ENCODE data around the gene STK10.
A peak's percentile ranks its signal among the peaks of the same experiment; 100 is the strongest.
"Not testable (repeated sequence)": the region's sequence is repeated elsewhere in the genome, so short reads cannot be mapped to it uniquely, and the experiment has no call there.

The STK10 gene

GRCh38 chr5:172188033-172188892, at the start of gene STK10:
Gene STK10, minus strand, starts transcription at chr5:172188224. Its CDS starts 182 bp downstream, at chr5:172188042.
- DNase-seq = peak; percentile 97

DNA sequence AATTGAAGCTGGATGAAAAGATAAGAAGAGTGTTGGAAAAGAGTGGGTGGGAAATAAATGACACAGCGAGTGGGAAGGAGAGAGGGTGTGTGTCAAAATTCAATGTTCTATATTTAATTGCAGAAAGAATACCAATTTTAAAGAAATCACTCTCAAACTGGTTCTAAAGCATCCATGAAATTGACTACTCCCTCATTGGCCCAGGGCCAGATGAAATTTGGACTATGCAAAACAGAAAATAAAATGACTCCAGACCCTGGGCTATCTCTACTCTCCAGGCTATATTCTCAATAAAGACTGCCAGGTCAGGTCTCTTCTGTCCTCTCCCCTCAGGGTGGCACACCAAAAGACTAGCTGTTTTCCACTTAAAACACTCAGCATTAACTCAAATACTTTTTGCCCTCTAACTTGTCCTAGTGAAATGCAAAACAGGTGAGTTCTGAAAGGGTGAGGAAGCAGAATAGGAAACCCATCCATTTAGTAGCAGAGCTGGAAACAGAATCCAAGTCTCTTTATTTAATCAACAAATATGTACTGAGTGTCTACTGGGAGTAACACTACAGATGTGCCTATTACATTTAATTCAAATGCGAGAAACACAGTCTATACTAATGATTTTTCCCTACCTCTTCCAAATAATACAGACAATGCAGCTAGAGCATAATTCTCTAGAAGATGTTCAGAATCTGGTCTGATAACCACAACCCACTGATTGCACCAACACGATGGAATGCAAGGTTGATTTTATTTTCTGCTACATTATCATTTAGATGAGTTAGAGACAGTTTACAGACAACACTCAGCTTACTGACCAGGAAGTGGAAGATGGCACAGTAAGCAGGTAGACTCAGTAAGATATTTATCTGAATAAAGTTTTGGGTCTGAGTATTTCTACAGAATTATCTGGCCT, 48.1 kb upstream of the STK10 start:
- no peak for DNase-seq

DNA sequence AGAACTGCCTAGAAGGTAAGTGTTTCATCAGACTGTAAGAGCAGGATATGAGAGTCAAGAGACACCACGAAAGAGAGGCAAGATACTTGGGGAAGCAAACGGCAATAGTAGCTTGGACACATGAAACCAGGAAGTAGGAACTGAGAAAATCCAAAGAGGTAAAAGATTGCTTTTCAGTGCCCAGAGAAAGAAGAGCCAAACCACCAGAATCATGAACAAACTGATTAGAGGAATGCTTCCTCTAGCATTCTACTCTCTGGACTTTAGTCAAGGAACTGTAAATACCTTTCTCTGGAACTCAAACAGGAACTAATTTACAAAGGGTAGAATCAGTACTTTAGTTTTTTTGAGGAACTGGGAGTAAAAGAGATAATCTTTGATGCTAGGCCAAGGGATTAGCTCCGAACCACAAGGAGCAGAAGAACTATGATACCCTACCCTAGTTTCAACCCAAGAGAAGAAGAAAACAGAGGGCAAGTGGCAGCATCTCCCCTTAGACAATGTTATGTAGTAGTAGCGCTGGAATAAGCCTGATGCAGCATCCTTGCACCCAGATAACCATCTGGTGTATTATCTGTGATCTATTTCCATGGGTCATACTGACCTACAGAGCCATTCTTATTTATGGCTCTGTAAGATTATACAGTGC, 47.2 kb upstream of the STK10 start:
- no peak for DNase-seq

DNA sequence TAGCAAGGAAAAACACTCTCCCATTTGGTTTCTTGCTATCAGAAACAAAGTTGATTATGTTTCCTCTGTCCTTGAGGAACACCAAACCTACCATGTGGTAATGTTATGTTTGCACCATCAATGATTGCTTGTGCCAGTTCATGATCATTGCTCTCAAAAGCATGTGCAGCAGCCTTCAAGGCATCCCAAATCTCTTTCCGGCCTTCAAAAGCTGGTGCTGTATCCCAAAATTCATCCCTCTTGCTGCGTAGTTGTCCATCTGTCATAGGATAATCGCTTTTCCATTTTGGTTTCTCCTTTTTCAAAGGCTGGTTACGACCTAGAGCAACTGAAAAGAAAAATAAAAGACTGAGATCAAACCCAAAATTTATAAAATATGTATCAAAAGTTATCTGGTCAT, 46.0 kb upstream of the STK10 start:
- no peak for DNase-seq

DNA sequence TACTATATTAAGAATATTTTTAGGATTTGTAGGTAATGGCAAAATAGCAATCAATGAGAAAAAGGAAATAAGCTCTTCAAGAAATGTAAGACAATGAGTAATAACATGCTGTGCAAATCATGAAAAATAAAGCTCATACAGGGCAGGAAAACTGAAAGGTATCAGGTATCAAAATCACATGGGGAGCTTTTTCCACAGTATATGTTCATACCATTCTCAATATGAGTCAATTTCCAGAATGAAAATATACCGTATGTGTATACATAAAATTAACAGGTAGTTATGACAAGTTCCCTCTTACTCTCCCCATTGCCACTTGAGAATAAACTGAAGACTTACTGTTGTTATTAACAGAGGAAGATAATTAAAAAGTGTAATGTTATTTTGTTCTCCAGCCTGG, 41.9 kb upstream of the STK10 start:
- no peak for DNase-seq

DNA sequence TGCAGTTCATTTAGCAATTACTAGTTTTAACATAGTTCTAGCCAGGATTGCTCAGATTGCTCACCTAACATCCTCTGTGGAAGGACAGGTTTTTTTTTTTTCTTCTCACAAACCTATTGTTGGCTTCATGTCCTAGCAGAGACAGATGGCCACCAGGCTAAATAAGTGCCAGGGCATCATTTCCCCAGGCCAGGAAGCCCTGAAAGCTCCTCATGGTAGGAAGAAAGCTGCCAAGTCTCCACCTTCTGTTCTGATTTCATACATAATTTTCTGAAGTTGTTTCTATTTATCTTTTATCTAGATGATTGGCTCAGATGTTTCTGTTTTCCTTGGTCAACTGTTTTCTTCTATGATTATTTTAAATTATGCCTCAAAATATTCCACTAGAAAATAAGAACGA, 37.0 kb upstream of the STK10 start:
- DNase-seq = no peak

GRCh38 chr5:172223901-172224873, 36.2 kb upstream of the STK10 start:
- no peak for DNase-seq

DNA sequence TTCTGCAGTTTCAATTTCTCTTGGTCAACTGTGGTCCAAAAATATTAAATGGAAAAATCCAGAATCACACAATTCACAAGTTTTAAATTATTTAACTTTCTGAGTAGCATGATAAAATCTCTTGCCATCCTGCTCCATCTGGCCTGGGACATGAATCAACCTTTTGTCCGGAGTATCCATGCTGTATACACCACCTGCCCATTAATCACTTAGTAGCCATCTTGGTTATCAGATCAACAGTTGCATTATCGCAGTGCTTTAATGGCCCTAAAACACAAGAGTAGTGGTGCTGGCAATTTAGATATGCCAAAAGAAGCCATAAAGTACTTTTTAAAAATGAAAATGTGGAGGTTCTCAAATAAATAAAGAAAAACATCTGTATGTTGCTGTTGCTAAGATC, 31.3 kb upstream of the STK10 start:
- DNase-seq = no peak

- no peak for DNase-seq
Observed at GRCh38 chr5:172216345-172216744, 28.3 kb upstream of the STK10 start.

DNA sequence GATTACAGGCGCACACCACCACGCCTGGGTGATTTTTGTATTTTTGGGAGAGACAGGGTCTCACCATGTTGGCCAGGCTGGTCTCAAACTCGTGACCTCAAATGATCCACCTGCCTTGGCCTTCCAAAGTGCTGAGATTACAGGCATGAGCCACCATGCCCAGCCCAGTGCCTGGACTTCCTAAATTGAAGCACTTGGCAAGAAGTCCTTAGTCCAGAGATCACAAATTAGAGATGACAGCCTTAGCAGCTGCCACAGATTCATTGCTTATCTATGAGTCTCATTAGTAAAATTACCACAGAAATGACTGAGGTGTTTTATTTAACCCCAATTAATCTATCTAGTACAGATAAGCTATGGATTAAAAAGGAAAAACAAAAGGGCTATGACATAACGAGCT, 25.1 kb upstream of the STK10 start:
- no peak for DNase-seq

- no peak for DNase-seq
Observed at GRCh38 chr5:172211676-172212075, 23.7 kb upstream of the STK10 start.

DNA sequence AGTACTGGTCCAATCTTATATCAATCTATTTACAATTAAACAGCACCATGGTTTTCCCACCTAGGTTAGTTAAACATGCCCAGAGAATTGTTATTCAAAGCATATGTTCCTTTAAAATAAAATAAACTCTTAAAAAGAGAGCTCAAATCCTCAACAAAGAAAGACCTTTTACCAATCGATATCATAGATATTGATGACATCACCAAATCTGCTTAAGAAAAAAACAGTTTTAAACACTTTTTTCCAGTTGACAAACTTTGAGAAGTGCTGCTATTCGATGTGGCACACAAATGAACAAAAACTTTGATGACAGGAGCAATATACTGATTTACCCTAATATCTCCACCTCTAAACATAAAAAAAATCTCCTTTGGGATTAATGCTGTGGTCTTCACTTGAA, 21.7 kb upstream of the STK10 start:
- DNase-seq = no peak

DNA sequence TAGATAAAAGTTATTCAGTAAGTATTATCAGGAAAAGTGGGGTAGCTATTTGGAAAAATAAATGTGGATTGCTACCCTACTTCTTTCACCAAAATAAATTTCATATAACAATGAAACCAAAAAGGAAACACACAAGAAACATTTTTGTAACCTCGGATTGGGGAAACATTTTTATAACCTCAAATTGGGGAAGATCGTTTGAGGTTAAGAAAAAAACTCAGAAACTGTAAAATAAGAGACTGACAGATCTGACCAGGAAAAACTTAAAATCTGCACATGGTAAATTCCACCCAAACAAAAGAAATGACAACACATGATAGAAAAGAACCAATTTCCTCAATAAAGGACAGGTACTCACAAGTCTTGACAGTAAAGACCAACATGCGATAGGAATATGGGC, 19.5 kb upstream of the STK10 start:
- no peak for DNase-seq

- DNase-seq = not testable (repeated sequence)
Observed at GRCh38 chr5:172205984-172206383, 18.0 kb upstream of the STK10 start.

DNA sequence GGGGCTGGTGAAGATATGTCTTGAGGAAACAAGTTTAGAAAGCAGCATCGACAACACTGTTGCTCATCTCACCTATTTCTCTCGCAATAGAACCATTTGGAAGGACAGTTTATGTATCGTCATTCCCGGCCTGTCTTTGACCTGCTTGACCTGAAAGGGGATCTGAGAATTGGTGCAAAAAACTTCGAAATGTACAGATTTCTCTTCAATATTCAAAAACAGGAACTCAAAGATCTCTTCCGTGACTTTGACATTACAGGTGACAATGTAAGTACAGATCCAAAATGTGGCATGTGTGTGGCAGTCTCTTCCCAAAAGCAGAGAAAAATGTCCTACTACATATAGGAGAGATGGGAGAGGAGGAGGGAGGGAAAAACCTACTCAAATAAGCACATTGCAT, 12.5 kb upstream of the STK10 start:
- DNase-seq = no peak

- DNase-seq = no peak
Observed at GRCh38 chr5:172199446-172199845, 11.4 kb upstream of the STK10 start.

GRCh38 chr5:172197775-172198174, 9.8 kb upstream of the STK10 start:
- DNase-seq = not testable (repeated sequence)

DNA sequence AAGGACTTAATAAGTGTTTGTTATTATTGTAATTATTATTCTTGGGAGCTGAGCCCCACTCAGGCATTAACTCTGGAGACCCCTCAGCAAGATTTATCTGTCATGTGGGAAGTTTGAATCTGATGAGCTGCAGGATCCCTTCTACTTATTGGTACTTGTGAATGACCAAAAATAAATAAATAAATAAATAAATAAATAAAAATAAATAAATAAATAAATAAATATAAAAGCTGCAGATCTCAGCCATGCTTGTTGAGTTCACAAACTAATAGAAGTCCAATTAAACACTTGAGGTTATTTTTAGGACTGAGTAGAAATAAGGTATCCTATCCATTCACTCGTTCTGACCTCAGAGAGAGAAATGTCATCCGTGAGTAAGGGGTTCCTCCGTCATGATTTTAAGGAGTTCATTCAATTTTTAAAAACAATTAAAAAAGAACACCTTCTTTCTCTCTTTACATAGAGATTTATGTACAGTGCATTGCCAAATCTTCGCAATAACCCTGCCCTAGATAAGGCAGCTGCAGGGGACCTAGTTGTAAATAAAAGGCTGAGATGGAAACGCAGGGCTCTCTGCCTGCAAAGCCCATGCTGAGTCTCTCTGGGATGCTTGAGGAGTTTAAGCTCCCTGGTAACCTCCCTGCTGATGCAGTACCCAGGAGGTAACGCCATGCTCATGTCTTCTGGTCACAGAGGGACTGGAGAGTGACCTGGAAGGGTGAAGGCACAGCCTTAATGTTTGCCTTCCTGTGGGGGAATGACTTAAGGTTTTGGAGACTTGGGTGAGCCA, 7.2 kb upstream of the STK10 start:
- no peak for DNase-seq

- DNase-seq = no peak
Observed at GRCh38 chr5:172193872-172194271, 5.8 kb upstream of the STK10 start, which contains the start of gene EFCAB9. Gene EFCAB9, plus strand, starts transcription at chr5:172194172. Its CDS starts 1 bp downstream, at chr5:172194173.

- no peak for DNase-seq
Observed at GRCh38 chr5:172189693-172190296, 1.8 kb upstream of the STK10 start.
